NCI-H1092 (cell line): ENCODE measurements around the gene ARHGAP32.
"Not testable (repeated sequence)": the region's sequence is repeated elsewhere in the genome, so short reads cannot be mapped to it uniquely, and the experiment has no call there.

Experiments
- DNase-seq: peaks from one replicate; lab custom pipeline; 2025; lab: John Stamatoyannopoulos, UW

Gene ARHGAP32

DNA sequence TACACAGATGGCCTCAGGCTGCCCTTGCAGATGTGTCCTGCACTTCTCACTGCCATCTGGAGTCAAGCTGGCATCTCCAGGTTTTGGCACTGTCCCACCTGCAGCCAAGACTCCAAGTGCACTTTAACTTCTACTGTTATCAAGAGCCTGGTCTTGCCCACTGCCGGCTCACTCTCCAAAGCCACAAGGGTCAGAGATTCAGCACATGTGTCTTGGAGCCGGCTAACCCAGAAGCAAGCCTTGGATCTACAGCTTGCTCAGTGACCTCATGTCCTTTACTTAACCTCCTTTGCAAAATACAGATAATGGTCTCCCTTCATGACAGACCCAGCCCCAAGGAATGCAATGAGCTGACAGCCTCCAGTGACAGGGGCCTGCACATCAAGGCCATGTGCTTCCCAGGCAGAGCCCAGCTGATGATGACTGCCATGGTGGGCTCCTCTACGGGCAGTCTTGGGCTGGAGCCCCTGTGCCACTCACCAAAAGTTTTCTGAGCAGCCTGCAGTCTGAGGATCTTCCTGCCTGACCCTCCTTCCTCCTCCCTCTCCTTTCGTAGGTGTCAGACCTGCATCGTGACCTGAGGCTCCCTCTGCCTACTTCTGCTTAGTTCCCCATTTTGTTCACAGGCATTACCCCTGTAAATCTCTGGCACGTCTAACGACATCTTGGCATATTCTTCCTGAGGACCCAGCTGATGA lies 258.5 kb downstream of the ARHGAP32 start:
- DNase-seq, result no peak

DNA sequence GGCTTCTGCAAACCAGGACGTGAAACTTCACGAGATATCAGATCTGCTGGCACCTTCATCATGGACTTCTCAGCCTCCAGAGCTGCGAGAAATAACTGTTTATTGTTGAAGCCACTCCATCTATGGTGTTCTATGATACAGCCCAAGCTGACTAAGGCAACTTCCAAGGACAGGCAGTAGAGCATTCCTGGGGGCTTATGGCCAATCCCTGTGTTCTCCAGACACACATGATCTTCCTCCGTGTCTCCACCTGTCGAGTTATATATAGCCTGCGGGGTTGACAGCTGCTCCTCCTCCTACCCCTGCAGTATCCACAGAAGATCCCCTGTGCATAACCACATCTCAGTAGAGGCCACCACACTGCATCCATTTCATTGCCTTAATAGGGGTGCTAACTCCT lies 260.5 kb downstream of the ARHGAP32 start:
- no peak for DNase-seq

- no peak for DNase-seq
These were observed 261.1 kb downstream of the ARHGAP32 start for GRCh38 chr11:128931066-128931465.

- DNase-seq, result no peak
These were observed 262.1 kb downstream of the ARHGAP32 start for GRCh38 chr11:128929991-128930390.

DNA sequence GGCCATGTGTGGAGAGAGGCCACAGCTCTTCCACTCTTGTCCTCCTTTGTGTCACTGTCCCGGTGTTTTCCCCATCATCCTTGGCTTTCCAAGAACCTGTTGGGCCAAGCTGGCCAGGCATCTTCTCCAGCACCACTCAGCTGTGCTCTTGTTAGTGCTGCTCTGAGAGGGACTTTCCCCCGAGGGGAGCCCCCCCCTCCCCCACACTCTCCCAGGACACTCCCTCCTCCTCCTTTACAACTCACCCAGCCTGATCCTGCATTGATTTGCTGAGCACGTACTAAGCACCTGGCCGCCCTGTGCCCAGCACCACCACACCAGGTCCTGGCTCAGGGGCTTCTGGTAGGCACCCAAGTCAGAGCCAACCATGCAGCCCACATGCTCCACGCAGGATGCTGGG lies 262.7 kb downstream of the ARHGAP32 start:
- DNase-seq, result no peak

- no peak for DNase-seq
These were observed 263.7 kb downstream of the ARHGAP32 start for GRCh38 chr11:128928400-128928799.

DNA sequence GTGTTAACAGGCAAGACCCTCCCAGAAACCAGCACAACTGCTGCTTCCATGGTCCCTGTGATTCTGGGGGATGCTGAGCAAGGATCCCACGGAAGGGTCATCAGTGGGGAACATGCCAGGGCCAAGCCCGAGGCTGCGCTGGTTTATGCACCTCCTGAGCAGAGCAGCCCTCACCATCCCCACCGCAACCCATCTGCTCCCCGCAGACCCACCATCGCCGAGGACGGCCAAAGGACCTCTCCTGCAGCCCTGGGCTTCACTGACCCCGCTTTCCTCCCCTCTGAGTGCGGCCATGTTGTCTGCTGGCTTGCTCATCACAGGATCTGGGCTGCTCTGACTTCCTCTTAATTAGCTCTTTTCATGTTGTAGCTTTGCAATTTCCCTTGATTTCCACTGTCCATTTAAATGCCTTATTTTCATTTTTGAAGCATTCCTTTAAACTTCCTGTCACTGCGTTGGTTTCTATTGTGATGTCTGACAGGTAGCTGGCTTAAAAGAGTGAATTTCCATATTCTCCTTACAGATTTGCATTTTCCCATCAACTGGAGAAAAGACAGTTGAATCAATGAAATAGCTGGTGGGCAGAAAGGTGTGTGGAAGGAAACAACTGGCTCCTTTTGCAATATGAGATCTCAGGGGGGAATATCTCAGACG lies 264.3 kb downstream of the ARHGAP32 start:
- DNase-seq, result no peak

DNA sequence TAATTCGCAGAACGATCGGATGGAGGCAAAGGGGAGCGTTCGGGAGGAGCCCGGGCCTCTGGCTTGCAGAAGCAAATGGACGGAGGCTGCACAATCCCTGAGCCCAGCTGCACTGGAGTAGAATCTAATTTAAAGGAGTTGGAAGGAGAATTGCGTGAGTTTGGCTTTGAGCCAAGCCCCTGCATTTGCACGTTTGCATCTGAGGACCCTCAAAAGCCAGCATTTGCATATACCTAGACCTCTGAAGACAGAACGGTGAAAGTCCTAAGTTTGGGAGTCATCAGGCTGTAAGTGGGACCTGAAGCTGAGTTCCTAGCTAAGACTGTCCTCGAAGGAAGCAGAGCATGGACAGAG lies 265.0 kb downstream of the ARHGAP32 start:
- no peak for DNase-seq

DNA sequence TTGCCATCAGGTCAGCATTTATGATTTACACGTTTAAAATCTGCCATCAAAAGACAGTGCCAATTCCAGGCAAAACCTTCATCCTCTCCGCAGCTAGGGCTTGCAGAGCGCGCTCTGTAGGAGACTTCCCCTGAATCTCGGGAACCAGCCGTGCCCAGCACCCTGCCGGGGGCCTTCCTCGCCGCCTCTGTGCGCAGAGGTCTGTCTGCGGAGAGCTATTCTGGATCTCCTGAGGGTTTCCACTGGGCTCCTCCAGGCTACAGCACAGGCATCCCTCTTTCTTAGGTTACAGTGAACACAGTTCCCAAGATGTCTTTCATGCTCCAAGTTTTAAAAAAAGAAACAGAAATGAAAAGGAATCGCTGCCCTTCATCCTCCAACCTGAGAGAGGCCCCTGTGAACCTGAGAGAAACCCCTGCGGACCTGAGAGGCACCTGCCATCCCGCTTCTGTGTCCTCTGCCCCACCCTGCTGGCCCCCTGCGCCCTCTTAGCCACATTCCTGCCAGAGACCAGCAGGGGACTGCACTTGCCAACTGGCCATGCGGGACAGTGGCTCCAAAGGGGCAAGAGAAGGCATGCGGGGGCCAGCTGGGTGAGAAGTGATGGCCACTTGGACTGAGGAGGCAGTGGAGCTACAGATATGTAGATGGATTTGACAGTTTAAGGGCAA lies 265.6 kb downstream of the ARHGAP32 start:
- DNase-seq, result no peak

DNA sequence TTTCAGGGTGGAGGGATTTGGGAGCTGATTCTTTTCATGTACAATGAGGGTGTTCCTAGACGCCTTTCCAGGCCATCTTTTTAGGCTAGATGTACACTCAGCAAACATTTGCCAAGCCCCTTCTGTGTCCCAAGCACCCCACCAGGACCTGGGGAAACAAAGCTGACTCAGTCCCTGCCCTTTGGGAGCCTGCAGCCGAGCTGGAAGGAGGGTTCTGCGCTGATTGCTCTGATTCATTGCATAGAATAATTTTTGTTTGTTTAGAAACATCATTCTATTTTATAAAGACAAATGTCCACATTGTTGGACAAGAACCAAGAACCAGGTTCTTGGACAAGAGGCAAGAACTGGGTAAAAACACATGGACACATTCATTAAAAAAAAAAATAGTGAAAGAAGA lies 266.1 kb downstream of the ARHGAP32 start:
- no peak for DNase-seq

GRCh38 chr11:128925250-128925600 lies 266.9 kb downstream of the ARHGAP32 start:
- no peak for DNase-seq

- no peak for DNase-seq
These were observed 267.4 kb downstream of the ARHGAP32 start for GRCh38 chr11:128924510-128925249.

GRCh38 chr11:128924104-128924503 lies 268.0 kb downstream of the ARHGAP32 start:
- no peak for DNase-seq

DNA sequence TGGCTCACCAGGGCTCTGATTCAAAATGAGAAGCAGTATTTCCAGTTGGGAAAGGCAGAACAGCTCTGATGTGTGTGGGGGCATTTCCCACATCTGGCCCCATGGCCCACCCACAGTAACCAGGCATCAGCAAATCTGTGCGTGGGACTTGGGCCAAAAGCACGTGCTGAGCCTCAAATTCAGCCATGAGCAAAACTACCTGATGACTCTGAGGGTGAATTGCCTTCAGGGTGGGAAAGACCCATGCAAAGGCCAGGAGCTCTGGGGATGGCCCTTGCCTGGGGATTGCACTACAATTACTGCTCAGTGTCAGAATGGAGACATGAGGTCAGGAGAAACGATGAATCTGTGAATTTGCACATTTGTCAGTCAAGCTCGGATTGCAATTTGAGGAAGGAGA lies 270.3 kb downstream of the ARHGAP32 start:
- no peak for DNase-seq

- no peak for DNase-seq
These were observed 271.5 kb downstream of the ARHGAP32 start for GRCh38 chr11:128920666-128921065.

- not testable (repeated sequence) for DNase-seq
These were observed 272.5 kb downstream of the ARHGAP32 start for GRCh38 chr11:128919635-128920034.

DNA sequence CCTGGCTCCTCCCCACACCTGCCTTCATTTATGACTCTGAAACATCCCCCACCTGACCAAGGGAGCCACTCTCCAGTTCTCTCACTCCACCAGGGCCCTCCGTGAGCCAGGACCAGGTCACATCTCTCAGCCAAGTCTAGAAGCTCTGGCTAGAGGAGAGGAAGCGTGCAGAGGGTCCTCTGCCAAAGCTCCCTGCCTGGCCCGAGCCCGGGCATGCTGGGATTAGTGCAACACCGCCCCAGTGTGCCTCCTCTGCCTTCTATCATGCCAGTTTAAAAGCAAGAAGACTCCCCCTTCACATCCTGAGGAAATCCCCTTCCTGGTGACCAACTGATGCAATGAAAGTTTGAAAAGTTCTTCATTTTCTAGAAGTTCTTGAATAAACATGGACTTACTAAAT lies 272.9 kb downstream of the ARHGAP32 start:
- DNase-seq, result no peak

DNA sequence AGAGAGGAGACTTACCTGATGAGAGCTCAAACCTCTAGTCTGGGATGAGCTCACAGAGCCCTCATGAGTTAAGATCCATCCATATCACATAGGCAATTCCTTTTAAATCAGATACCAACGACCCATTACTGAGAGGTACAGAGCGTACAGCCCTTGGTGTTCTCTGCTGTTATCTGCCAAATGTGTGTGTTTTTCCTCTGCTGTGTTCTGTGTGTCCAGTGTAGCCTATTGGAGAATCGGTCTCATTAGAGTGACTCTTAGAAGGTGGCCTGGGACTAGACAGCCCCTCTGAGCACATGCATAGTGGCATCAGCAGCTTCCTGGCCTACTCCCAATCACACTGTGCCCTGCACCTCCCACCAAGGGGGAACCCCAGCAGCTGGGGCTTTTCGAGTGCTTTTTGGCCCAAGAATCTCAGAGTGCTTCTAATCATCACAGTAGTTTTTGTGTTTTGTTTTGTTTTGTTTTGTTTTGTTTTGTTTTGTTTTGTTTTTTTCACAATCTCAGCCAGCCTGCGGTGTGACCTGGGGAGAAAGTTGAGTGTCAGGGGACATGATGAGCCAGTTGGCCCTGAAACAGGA lies 274.9 kb downstream of the ARHGAP32 start:
- DNase-seq, result no peak

DNA sequence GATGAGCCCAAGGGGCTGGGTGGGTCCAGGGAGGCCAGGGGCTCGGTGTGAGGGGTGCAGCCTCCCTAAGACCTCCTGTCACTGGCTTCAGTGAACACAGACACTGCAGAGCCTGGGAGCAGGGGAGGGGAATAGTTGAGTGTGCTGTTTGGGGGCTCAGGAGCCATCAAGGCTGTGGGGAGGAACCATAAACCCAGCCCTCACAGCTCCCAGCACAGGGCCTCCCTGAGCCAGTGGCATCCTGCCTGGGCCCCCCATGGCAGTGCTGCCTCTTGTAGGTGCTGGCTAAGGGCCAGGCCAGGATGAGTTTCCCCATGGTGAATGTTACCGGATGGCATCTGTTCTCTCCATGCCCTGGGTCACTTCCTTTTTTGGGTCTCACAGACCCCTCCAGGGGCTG lies 275.4 kb downstream of the ARHGAP32 start:
- DNase-seq, result no peak

- DNase-seq, result no peak
These were observed 276.0 kb downstream of the ARHGAP32 start for GRCh38 chr11:128916037-128916572.

DNA sequence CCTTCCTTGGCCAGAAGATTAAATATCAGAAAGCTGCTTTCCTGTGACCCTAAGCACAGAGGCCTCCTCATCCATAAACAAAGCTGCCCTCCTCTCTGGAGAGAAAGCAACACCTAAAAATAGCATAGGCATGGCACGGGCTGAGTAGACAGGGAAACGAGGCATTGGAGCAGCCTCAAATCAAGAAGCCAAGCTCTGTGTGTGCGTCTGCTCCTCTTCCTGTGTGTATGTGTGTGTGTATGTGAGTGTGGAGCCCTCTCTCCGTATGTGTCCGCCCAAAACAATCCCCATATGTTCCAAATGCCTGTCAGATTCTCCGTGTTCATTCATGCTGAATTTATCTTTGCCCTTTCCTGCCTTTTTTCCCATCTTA lies 277.0 kb downstream of the ARHGAP32 start:
- DNase-seq, result no peak
